Ovary (tissue), 9 donors: Measurements from ENCODE around the gene TTC16. TPM values are rescaled to one million over a fixed set of nuclear protein-coding genes. Genes with fewer than 3 reads are reported as not detected.

ENCODE experiments used
- DNase-seq, 5 donors: peaks; one replicate each; pipeline ENCODE4 v3.0.0-alpha.2; 2019 to 2020
- H3K27ac ChIP-seq, 2 donors: fragments of 200-600 bp; one replicate each; pipeline versions ENCODE4 v1.5.1 to v1.8.0; 2019 to 2022
- H3K27me3 ChIP-seq: fragments of 200-600 bp; one replicate; pipeline ENCODE4 v1.8.0; 2022
- H3K36me3 ChIP-seq: fragments of 200-600 bp; sonication (generic); one replicate; pipeline ENCODE4 v1.5.1; 2019
- H3K4me1 ChIP-seq: one replicate; pipeline ENCODE4 v1.8.1; 2013; ENCODE audit warnings: mild to moderate bottlenecking, moderate library complexity; ENCODE audit not compliant: insufficient read depth
- H3K4me3 ChIP-seq: fragments of 200-600 bp; sonication (generic); one replicate; pipeline ENCODE4 v1.5.1; 2017
- H3K9me3 ChIP-seq, 2 donors: fragments of 200-600 bp in 1 of 2; sonication (generic) in 1 of 2; one replicate each; pipeline versions ENCODE4 v1.5.1 to v1.8.1; 2013 to 2019; ENCODE audit warnings: mild to moderate bottlenecking in 1 of 2, moderate library complexity in 1 of 2
- CTCF ChIP-seq, 3 donors: fragments of 450-650 bp in 2 of 3; fragments of 200-600 bp in 1 of 3; IDR thresholded peaks; one replicate each; pipeline versions ENCODE4 v1.5.1 to v1.8.0; 2016 to 2022; ENCODE audit warnings: antibody characterized with exemption in 3 of 3, mild to moderate bottlenecking in 1 of 3
- EP300 ChIP-seq: sonication (generic); formaldehyde crosslinking; IDR thresholded peaks from one replicate; pipeline ENCODE4 v1.6.1; 2017; ENCODE audit warnings: antibody characterized with exemption
- POLR2A ChIP-seq: fragments of 450-650 bp; IDR thresholded peaks from one replicate; pipeline ENCODE4 v1.6.1; 2017; ENCODE audit warnings: antibody characterized with exemption, mild to moderate bottlenecking, moderate library complexity
- WGBS, 3 donors: extraction: QIAGEN DNeasy Blood & Tissue Kit in 1 of 3; methylation state at CpG; one replicate each; pipeline versions ENCODE4 v1.1.5 to v1.1.7; 2013 to 2017; 5-methylcytosine and 5-hydroxymethylcytosine counted together
- intact Hi-C, 4 donors: fragments of 100-400 bp; cut with DNase I; formaldehyde crosslinking; loops; one replicate each; pipeline versions ENCODE4 v1.11.0 to v1.15.1; 2022 to 2023
- polyA plus RNA-seq, 2 donors: library from polyadenylated mRNA; stranded (reverse); fragments of 200-250 nt in 1 of 2; fragments of 350-450 nt in 1 of 2; fragmentation: Illumina TruSeq in 1 of 2; extraction: RNeasy Lipid Tissue Mini Kit (QIAGEN cat#74804) in 1 of 2; gene quantifications; one replicate each; pipeline ENCODE4 v1.2.3, GENCODE V29; 2013 to 2014
- total RNA-seq, 7 donors: library from RNA; depleted of rRNA in 2 of 7; stranded (reverse); fragments of >200 nt in 2 of 7; fragmentation: NEBNext Ultra II Directional in 3 of 7; extraction: Animal tissue kit (Norgen Biotek cat#: 25700) in 3 of 7; gene quantifications; one replicate each; pipeline versions ENCODE4 v1.1.0 to v1.2.4, GENCODE V29; 2016 to 2023
- donor health status: DM: no; HTN: no; CAD: no; lungs with moderate emphysema.
- donor health status: DM: no; HTN: no; CAD: no.
- donor health status: Bipolar disorder and iron deficiency.
- donor health status: DM: yes; HTN: yes; CAD: no.
- donor health status: DM: no; HTN: no; CAD: no.
- donor health status: DM: yes; HTN: yes; CAD: no.

The TTC16 gene
- total and polyA plus RNA-seq, 9 donors, result under 0.01 to 5.9 (median 0.21) TPM; not detected in 3

- no peak overlapping the region for H3K27ac ChIP-seq
- intact Hi-C loops, result no loop called here
- H3K27me3 ChIP-seq, result no peaks in the 10 kb centered on the region
- H3K9me3 ChIP-seq, result no peaks in the 10 kb centered on the region
- TF ChIP-seq CTCF (IDR thresholded peaks at IDR 0.05) (no peak), POLR2A (no peak), EP300 (no peak)
- no peaks in the 10 kb centered on the region for H3K36me3 ChIP-seq
- no peaks in the 10 kb centered on the region for H3K4me1 ChIP-seq
- H3K4me3 ChIP-seq, result no peak overlapping the region
- WGBS, 3 donors, result 89 to 93% (median 92%) methylated on average over 13 of the region's 13 CpGs
- no peak for DNase-seq
These were observed 26.4 kb upstream of the TTC16 start for GRCh38 chr9:127689329-127690000.

DNA sequence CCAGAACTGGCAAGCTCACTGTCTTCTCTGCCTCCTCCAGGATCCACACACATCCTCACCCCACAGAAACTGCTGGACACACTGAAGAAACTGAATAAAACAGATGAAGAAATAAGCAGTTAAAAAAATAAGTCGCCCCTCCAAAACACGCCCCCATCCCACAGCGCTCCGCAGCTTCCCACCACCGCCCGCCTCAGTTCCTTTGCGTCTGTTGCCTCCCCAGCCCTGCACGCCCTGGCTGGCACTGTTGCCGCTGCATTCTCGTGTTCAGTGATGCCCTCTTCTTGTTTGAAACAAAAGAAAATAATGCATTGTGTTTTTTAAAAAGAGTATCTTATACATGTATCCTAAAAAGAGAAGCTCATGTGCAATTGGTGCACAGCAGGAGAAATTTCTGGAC, 25.1 kb upstream of the TTC16 start:
- Histone ChIP-seq H3K9me3 (no peaks in the 10 kb centered on the region), H3K36me3 (no peaks in the 10 kb centered on the region), H3K4me3 (no peak overlapping the region), H3K4me1 (peaks cover 1% of the 10 kb centered on the region), H3K27me3 (no peaks in the 10 kb centered on the region), H3K27ac (no peak overlapping the region)
- intact Hi-C loops, result no loop called here
- DNase-seq, result no peak
- TF ChIP-seq CTCF (IDR thresholded peaks at IDR 0.05) (no peak), POLR2A (no peak), EP300 (no peak)
- 93 to 94% (median 94%) methylated on average over 10 of the region's 10 CpGs for WGBS, 3 donors

DNA sequence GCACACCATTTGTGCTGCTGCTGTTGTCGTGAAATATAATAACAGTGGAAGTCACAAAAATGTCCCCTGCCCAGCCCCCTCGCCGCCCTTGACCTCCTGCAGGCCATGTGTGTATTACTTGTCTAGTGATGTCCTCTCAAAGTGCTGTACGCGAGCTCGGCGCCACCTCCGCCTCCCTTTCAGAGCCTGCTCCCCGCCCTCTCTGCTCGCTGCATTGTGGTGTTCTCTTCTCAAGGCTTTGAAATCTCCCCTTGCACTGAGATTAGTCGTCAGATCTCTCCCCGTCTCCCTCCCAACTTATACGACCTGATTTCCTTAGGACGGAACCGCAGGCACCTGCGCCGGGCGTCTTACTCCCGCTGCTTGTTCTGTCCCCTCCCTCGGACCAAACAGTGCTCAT, 23.8 kb upstream of the TTC16 start:
- Histone ChIP-seq H3K27ac (no peak overlapping the region), H3K36me3 (no peaks in the 10 kb centered on the region), H3K4me1 (peaks cover 1% of the 10 kb centered on the region), H3K4me3 (no peak overlapping the region), H3K27me3 (no peaks in the 10 kb centered on the region), H3K9me3 (no peaks in the 10 kb centered on the region)
- TF ChIP-seq CTCF (IDR thresholded peaks at IDR 0.05) (no peak), POLR2A (no peak), EP300 (no peak)
- WGBS, 3 donors, result 79 to 85% (median 85%) methylated on average over 20 of the region's 20 CpGs
- no peak for DNase-seq
- intact Hi-C loops, result no loop called here

DNA sequence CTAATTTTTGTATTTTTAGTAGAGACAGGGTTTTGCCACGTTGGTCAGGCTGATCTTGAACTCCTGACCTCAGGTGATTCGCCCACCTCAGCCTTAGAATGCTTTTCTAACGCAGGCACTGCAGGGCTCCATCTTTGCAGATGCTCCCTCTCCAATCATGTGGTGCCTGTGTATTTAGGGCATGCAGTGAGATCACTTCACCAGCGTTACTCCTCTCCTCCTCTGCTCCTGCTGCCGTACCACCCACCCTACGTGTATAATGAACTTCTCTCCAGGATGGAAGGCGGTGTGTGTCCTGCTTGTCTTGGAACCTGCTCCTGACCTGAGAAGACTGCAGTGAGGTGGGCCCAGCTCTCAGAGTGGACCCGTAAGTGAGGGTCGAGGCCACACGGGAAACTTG, 22.7 kb upstream of the TTC16 start:
- Histone ChIP-seq H3K9me3 (no peaks in the 10 kb centered on the region), H3K4me1 (peaks cover 1% of the 10 kb centered on the region), H3K36me3 (no peaks in the 10 kb centered on the region), H3K27ac (no peak overlapping the region), H3K27me3 (no peaks in the 10 kb centered on the region), H3K4me3 (no peak overlapping the region)
- TF ChIP-seq CTCF (IDR thresholded peaks at IDR 0.05) (no peak), EP300 (no peak), POLR2A (no peak)
- 87 to 90% (median 88%) methylated on average over 10 of the region's 10 CpGs for WGBS, 3 donors
- DNase-seq, result no peak
- intact Hi-C loops, result no loop called here
